Rectal smooth muscle tissue (tissue), 1 donor: ENCODE data around the gene ARHGEF18.
"Not testable (repeated sequence)": the region's sequence is repeated elsewhere in the genome, so short reads cannot be mapped to it uniquely, and the experiment has no call there.

Experiments
- H3K27ac ChIP-seq: one replicate; pipeline ENCODE4 v1.7.0; 2013; ENCODE audit warnings: low read depth, low read length, inconsistent platforms
- H3K27me3 ChIP-seq: one replicate; pipeline ENCODE4 v1.7.0; 2013; ENCODE audit warnings: low read length; ENCODE audit not compliant: control insufficient read depth, insufficient read depth
- H3K36me3 ChIP-seq: one replicate; pipeline ENCODE4 v1.7.0; 2013; ENCODE audit warnings: low read length; ENCODE audit not compliant: control insufficient read depth, insufficient read depth
- H3K4me1 ChIP-seq: one replicate; pipeline ENCODE4 v1.7.0; 2013; ENCODE audit warnings: low read length; ENCODE audit not compliant: control insufficient read depth, insufficient read depth
- H3K4me3 ChIP-seq: one replicate; pipeline ENCODE4 v1.7.0; 2013; ENCODE audit warnings: low read length
- H3K9ac ChIP-seq: one replicate; pipeline ENCODE4 v1.7.0; 2013; ENCODE audit warnings: low read length

The ARHGEF18 gene

DNA sequence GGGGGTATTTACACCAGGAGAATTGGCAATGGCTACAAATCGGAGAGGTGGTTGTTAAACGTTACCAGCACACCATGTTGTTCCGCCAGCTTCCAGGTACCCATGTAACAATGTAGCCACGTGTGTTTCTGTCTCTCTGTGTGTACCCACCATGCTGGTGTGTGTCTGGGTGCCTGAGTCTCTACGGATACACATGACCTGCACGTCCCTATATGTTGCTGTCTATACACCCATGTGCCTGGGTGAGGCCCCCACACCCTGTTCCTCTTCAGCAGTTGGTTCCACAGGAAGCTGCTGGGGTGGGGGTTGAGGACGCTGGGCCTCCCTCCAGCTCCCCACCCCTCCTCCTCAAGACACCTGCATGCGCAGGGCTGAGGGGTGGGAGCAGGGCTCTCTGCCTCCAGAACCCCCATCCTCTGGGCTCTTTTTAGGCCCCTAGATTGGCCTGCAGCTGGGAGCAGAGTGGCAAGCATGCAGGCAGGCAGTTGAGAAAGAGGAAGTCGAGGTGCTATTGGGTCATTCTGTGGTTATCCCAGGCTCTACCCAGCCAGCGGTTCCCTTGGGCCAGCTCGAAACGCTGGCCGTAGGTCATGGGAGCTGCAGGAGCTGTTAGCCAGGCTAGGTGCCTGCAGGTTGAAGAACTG, at the start of gene ARHGEF18:
Gene ARHGEF18 (plus strand): TSS at position 351 of the 644 bp plus-strand sequence. CDS start 13,954 bp downstream, outside the sequence.
- H3K4me1 ChIP-seq: no peaks in the 10 kb centered on the region
- no peak within 1 kb of the TSS for H3K27ac ChIP-seq
- H3K36me3 ChIP-seq: no peaks in the 10 kb centered on the region
- H3K4me3 ChIP-seq: peak within 1 kb of the TSS; percentile 14
- H3K27me3 ChIP-seq: no peaks in the 10 kb centered on the region
- no peak within 1 kb of the TSS for H3K9ac ChIP-seq

DNA sequence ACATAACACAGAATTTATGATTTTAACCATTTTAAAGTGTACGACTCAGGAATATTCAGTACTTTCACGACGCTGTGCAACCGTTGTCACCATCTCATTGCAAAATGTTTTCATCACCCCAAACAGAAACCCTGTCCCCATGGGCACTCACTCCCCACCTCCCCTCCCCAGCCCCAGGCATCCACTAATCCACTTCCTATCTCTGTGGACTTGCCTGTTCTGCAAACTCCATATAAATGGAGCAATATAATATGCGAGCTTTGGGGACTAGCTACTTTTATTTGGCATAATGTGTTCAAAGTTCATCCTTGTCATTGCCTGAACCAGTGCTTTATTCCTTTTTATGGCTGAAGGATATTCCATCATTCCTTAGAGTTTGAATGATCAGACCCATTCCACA, 47.2 kb upstream of the ARHGEF18 start:
- no peaks in the 10 kb centered on the region for H3K36me3 ChIP-seq
- no peaks in the 10 kb centered on the region for H3K4me1 ChIP-seq
- H3K27ac ChIP-seq: no peak overlapping the region
- H3K9ac ChIP-seq: no peak overlapping the region
- no peak overlapping the region for H3K4me3 ChIP-seq
- no peaks in the 10 kb centered on the region for H3K27me3 ChIP-seq

DNA sequence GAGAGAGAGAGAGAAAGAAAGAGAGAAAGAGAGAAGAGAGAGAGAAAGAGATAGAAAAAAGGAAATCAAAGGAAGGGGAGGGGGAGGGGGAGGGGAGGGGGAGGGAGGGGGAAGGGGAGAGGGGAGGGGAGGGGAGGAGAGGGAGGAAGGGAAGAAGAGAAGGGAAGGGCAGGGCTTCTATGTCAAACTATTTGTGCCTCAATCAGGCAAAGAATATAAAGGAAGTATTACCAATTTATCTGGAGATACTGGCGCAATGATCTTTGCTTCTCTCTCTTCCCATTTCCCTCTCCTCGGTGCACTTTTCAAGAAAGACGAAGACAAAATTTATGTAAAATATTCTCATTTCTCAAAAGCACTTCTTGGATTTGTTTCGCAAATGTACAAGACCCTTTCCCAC, 45.3 kb upstream of the ARHGEF18 start:
- Histone ChIP-seq H3K27ac (no peak overlapping the region), H3K9ac (no peak overlapping the region), H3K4me3 (no peak overlapping the region), H3K27me3 (no peaks in the 10 kb centered on the region), H3K36me3 (no peaks in the 10 kb centered on the region), H3K4me1 (no peaks in the 10 kb centered on the region)

DNA sequence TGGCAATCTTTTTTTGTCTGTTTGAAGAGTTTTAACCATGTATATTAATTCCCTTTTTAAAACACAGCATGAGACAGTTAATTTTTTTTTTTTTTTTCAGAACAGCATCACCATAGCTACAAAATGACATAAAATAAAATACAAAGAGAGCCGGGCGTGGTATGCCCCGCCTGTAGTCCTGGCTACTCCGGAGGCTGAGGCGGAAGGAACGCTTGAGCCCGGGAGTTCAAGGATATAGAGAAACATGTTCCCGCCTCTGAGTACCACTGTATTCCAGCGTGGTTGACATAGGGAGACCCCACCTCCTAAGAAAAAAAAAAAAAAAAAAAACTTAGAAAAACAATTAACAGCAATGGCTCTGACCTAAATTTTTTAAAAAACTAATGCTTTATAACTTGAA, 44.5 kb upstream of the ARHGEF18 start:
- no peaks in the 10 kb centered on the region for H3K27me3 ChIP-seq
- H3K9ac ChIP-seq: no peak overlapping the region
- no peak overlapping the region for H3K27ac ChIP-seq
- H3K4me1 ChIP-seq: no peaks in the 10 kb centered on the region
- H3K36me3 ChIP-seq: no peaks in the 10 kb centered on the region
- H3K4me3 ChIP-seq: no peak overlapping the region

DNA sequence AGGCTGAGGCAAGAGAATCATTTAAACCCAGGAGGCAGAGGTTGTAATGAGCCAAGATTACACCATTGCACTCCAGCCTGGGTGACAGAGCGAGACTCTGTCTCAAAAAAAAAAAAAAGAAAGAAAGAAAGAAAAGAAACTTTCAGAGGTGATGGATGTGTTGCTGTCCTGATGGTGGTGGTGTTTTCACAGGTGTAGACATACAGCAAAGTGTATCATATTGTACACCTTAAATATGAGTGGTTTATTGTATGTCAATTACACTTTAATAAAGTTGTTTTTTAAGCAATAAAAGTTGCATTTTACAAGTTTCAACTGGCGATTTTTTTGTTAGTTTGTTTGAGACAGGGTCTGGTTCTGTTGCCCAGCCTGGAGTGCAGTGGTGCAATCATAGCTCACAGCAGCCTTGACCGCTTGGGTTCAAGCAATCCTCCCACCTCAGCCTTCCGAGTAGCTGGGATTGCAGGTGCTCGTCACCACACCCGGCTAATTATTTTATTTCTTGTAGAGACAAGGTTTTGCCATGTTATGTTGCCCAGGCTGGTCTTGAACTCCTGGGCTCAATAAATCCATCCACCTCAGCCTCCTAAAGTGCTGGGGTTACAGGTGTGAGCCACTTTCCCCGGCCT, 41.0 kb upstream of the ARHGEF18 start:
- Histone ChIP-seq H3K4me3 (no peak overlapping the region), H3K27ac (no peak overlapping the region), H3K36me3 (no peaks in the 10 kb centered on the region), H3K4me1 (no peaks in the 10 kb centered on the region), H3K27me3 (no peaks in the 10 kb centered on the region), H3K9ac (no peak overlapping the region)

DNA sequence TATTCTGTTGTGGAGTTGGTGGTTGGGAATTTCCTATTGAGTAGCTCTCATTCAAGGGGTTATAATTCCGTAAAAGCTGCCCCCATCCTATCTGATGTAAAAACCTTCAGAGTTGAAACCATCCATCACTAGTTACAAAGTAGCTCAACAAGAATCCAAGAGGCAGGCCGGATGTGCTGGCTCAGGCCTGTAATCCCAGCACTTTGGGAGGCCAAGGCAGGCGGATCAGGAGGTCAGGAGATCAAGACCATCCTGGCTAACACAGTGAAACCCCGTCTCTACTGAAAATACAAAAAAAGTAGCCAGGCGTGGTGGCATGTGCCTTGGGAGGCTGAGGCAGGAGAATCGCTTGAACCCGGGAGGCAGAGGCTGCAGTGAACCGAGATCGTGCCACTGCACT, 40.4 kb upstream of the ARHGEF18 start:
- not testable (repeated sequence) for H3K36me3 ChIP-seq, H3K4me1 ChIP-seq, H3K4me3 ChIP-seq, H3K9ac ChIP-seq, H3K27me3 ChIP-seq, H3K27ac ChIP-seq

DNA sequence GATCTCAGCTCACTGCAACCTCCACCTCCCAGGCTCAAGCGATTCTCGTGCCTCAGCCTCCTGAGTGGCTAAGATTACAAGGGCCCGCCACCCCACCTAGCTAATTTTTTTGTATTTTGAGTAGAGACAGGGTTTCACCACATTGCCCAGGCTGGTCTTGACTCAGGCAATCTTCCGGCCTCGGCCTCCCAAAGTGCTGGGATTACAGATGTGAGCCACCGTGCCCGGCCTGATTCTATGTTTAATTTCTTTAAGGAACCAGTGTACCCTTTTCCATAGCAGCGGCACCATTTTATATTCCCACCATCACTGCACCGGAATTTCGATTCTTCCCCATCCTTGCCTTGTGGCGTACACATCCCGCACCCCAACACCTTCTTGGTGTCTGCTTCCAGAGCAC, 36.8 kb upstream of the ARHGEF18 start:
- H3K27ac ChIP-seq: no peak overlapping the region
- no peaks in the 10 kb centered on the region for H3K4me1 ChIP-seq

DNA sequence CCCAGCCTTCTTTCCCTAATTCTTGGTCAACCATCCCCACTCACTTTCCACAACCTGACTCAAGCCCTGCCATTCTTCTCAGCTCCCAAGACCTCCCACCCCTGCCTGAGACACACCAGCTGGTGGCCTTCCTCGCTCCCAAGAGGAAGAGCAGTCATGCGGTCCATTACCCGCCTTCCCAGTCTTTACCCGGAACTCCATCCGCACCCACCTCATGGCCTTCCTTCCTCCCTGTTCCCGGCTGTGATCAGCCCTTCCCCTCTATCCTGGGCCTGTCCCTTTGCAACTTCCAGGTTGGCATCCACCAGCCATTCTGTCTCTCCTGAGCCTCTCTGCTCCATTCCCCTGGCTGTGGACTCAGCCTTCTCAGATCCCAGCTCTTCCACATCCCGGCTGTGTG, 35.9 kb upstream of the ARHGEF18 start:
- H3K9ac ChIP-seq: no peak overlapping the region
- no peaks in the 10 kb centered on the region for H3K4me1 ChIP-seq
- no peak overlapping the region for H3K27ac ChIP-seq
- no peak overlapping the region for H3K4me3 ChIP-seq
- H3K27me3 ChIP-seq: no peaks in the 10 kb centered on the region
- H3K36me3 ChIP-seq: no peaks in the 10 kb centered on the region

More for the DNA sequence above, 36.8 kb upstream of the ARHGEF18 start:
- Histone ChIP-seq H3K4me3 (no peak overlapping the region), H3K27me3 (no peaks in the 10 kb centered on the region), H3K36me3 (no peaks in the 10 kb centered on the region), H3K9ac (no peak overlapping the region)

DNA sequence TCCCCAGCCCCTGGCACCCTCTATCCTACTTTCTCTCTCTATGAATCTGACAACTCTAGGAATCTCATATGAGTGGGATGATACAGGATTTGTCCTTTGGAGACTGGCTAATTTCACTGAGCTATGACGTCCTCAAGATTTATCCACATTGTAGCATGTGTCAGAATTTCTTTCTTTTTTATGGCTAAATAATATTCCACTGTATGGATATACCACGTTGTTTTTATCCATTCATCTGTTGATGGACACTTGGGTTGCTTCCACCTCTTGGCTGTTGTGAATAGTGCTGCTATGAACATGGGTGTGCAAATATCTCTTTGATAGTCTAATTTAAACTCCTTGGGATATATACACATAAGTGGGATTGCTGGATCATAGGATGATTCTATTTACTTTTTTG, 30.6 kb upstream of the ARHGEF18 start:
- Histone ChIP-seq H3K36me3 (no peaks in the 10 kb centered on the region), H3K9ac (no peak overlapping the region), H3K27ac (no peak overlapping the region), H3K4me3 (no peak overlapping the region), H3K27me3 (no peaks in the 10 kb centered on the region), H3K4me1 (no peaks in the 10 kb centered on the region)

DNA sequence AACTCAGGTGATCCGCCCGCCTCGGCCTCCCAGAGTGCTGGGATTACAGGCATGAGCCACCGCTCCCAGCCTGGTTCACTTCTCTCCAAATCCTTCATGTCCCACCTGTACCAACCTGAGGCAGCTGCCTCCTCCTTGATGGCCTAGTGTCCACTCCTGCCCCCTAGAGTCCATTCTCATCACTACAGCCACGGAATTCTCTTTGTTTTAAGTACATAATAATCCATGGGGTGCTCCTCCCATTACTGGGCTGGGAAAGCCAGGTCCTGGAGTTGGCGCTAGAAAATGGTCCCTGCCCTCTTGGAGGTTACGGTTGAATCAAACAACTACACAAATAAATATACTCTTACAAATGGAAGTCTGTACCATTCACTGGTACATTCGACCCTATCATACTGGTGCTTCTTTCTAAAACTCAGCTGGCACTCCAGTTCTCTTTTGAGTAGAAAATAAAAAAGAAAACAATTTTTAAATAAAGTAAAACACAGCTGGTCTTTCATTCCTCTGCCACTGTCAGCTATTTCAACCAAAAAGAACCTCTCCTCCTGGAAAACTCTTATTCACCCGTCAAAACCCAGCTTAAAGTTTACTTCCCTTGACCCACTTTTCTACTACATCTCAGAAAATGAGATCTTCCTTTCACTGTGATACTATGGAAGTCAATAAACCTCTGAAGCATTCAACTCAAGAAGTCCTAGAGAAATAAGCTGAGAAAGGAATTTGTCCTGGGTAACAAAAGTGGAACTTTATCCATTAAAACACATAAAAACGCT, 22.4 kb upstream of the ARHGEF18 start:
- Histone ChIP-seq H3K4me3 (no peak overlapping the region), H3K9ac (no peak overlapping the region), H3K27me3 (no peaks in the 10 kb centered on the region), H3K4me1 (no peaks in the 10 kb centered on the region), H3K36me3 (no peaks in the 10 kb centered on the region), H3K27ac (no peak overlapping the region)

DNA sequence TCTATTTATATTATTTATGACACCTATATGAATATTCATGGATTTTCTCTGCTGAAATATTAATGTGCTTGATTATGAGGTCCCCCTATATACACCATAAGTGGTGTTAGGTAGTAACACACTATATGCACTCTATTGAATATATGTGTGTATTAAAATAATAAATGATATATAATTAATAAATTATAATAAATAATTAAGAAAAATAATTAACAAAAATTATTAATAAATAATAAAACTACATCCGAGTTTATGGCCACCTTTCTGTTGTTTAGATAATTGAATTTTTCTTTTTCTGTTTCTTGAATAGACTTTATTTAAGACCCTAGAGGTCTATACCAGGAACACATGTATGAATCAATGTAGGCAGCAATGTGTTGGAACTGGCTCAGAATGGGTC, 20.9 kb upstream of the ARHGEF18 start:
- H3K27me3 ChIP-seq: no peaks in the 10 kb centered on the region
- H3K27ac ChIP-seq: no peak overlapping the region
- H3K4me1 ChIP-seq: no peaks in the 10 kb centered on the region
- no peak overlapping the region for H3K4me3 ChIP-seq
- no peak overlapping the region for H3K9ac ChIP-seq
- H3K36me3 ChIP-seq: no peaks in the 10 kb centered on the region

DNA sequence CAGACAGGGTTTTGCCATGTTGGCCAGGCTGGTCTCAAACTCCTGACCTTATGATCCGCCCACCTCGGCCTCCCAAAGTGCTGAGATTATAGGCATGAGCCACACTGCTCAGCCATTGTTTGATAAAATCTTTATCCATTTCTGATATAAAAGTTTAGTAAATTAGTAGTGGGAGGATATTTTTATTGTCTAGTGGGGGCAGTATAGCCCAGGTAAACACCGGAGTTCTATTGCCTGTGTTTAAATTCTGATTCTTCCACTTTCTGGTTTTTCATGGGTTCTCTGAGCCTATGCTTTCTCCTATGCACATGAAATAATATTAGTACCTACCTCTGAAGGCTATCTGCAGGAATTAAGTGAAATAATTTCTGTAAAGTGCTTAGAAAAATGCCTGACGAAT, 20.1 kb upstream of the ARHGEF18 start:
- Histone ChIP-seq H3K9ac (no peak overlapping the region), H3K4me1 (no peaks in the 10 kb centered on the region), H3K36me3 (no peaks in the 10 kb centered on the region), H3K4me3 (no peak overlapping the region), H3K27ac (no peak overlapping the region), H3K27me3 (no peaks in the 10 kb centered on the region)
